HS-27A (cell line): ENCODE measurements around the gene BCAP31.

ENCODE experiments used
- DNase-seq: peaks from one replicate; pipeline ENCODE4 v3.0.0-alpha.2; 2012; ENCODE audit warnings: low read depth, missing footprints

Gene BCAP31

DNA sequence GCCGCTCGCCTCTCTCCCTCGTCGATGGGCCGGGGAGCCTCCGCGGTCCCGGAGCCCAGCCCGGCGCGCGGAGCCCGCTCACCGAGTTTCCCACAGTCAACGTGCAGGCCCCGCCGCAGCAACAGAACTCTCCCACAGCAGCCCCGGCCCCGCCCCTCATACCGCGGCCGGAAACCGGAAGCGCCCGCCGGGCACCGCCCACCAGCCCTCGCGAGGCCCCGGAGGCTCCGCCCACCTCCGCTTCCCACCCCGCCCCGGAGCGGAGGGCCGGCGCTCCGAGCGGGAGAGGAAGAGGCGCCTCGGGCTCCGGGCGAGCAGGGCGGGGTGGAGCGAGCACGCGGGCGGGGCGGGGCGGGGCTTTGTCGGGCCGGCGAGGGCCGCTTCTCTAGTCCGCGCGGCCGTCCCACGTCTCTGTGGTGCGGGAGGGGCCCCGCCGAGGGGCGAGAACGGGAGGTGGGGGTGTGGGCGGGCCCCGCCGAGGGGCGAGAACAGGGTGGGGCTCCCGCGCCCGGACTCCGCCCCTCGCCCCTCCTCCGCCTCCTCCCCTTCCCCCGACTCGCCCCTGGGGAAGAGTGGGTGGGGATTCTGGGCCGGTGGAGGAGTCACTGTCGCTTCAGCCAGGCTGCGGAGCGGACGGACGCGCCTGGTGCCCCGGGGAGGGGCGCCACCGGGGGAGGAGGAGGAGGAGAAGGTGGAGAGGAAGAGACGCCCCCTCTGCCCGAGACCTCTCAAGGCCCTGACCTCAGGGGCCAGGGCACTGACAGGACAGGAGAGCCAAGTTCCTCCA is at the start of gene BCAP31, which contains the start of gene ABCD1:
TSS of gene BCAP31 (minus strand) at position 136 of the 787 bp plus-strand sequence. CDS start 1,143 bp downstream, outside the sequence.
TSS of gene ABCD1 (plus strand) at position 605 of the 787 bp plus-strand sequence. CDS start 411 bp downstream, outside the sequence.
- peak; percentile 55 for DNase-seq

DNA sequence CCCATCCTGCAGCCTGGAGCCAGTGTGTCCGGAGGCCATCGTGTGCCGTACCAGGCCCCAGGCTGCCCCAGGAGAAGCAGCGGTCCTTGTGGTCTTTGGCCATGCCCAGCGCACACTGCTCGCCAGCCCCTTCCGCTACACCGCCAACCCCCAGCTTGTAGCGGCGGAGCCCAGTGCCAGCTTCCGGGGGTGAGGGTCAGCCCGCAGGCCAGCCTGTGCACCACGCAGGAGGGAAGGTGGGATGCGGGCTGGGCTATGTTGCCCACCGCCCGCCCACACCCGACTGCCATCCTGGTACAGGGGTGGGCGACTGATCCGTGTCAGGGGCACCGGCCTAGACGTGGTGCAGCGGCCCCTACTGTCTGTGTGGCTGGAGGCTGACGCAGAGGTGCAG is 49.0 kb upstream of the BCAP31 start:
- DNase-seq: no peak

DNA sequence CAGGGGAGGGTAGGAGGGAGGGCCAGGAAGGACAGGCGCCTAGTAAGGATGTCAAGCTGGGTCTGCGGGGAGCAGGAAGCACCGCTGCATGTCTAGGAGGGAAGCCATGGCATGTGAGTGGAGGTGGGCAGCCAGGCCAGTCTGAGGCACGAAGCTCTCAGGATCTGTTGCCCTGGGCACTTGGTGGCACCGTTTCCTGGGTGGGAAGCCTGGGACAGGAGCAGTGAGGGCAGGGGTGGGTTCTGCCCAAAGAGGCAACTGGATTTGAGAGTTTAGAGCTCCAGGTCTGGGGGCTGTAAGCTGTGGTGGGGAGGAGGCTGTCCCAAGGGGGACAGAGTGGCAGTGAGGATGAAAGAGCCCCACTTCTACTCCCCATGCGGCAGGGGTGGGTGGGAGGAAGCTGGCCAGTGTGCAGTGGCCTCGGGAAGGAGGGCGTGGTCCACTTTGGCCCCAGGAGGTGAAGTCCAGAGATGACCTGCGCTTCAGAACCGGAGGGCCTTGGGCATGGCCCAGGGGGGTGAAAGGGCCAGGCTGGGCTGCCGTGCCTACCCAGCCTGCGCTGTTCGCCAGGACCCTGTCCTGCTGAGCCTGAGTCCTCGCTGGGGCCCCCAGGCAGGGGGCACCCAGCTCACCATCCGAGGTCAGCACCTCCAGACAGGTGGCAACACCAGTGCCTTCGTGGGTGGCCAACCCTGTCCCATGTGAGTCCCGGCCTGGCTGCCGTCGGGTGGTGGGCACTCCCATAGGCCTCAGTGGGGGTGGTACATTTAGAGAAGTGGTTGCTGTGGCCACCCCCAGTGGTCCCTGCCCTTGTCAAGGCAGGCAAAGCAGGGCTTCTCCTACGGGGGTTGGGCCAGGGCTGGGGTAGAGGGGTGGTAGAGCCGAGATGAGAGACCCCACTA is 48.4 kb upstream of the BCAP31 start:
- no peak for DNase-seq

DNA sequence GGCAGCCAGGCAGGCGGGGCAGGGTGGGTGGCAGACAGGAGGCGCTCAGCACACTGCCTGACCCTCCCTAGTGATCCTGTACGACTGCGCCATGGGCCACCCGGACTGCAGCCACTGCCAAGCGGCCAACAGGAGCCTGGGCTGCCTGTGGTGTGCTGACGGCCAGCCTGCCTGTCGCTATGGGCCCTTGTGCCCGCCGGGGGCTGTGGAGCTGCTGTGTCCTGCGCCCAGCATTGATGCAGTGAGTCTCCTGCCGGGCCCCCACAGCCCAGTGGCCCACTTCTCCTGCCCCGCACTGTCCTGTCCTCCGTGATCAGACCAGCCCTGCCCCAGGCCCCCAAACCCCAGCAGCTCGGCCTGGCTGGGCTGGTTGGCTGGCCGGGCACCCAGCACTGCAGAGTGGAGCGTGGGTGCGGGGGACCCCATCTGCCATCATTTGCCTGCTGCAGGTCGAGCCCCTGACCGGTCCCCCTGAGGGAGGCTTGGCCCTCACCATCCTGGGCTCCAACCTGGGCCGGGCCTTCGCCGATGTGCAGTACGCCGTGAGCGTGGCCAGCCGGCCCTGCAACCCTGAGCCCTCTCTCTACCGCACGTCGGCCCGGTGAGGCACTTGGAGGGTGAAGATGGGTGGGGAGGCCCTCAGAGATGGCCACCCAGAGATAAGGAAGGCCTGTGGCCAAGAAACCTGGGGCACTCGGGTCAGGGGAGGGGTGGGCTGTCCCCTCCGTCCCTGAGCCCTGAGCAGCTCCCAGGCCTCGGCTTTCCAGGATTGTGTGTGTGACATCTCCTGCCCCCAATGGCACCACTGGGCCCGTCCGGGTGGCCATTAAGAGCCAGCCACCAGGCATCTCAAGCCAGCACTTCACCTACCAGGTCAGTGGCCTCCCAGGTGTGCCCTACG is 47.5 kb upstream of the BCAP31 start:
- no peak for DNase-seq

DNA sequence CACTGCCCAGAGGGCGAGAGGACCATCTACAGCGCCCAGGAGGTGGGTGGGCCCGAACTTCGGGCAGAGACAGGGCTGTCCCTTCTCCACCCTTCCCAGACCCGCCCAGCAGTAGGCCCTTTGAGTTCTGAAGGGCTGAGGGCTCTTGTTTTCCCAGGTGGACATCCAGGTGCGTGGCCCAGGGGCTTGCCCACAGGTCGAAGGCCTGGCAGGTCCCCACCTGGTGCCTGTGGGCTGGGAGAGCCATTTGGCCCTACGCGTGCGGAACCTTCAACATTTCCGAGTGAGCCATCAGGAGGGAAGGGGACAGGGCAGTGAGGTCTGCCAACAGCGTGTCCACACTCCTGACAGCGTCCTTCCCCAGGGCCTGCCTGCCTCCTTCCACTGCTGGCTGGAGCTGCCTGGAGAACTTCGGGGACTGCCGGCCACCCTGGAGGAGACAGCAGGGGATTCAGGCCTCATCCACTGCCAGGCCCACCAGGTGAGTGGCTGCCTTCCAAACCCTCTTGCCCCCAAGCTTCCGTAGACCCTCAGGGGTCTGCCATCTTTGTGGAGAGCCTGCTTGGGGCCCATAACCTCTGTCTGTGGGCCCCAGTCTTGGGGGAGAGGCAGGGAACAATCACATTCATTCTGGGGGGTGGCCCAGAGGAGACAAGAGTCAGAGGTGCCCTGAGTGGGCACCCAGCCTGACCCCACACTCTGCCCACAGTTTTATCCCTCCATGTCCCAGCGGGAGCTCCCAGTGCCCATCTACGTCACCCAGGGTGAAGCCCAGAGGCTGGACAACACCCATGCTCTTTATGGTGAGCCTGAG is 46.6 kb upstream of the BCAP31 start:
- DNase-seq: no peak

DNA sequence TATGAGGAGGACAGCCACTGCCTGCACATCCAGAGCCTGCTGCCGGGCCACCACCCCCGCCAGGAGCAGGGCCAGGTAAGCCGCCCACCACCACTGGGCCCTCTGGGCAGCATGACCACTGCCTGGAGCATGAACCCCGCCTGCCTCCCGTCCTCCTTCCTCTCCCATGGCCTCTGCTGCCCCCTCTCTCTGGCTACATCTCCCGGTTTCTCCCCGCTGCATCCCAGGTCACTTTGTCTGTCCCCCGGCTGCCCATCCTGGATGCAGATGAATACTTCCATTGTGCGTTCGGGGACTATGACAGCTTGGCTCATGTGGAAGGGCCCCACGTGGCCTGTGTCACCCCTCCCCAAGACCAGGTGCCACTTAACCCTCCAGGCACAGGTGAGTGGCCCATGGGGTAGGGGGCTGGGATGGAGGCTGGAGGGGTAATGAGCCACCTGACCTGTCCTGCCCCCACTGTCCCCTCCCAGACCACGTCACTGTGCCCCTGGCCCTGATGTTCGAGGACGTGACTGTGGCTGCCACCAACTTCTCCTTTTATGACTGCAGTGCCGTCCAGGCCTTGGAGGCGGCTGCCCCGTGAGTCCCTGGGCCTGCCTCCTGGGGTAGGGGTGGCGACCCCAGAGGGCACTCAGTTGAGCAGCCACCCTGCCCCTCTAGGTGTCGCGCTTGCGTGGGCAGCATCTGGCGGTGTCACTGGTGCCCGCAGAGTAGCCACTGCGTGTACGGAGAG is 45.8 kb upstream of the BCAP31 start:
- DNase-seq: no peak

DNA sequence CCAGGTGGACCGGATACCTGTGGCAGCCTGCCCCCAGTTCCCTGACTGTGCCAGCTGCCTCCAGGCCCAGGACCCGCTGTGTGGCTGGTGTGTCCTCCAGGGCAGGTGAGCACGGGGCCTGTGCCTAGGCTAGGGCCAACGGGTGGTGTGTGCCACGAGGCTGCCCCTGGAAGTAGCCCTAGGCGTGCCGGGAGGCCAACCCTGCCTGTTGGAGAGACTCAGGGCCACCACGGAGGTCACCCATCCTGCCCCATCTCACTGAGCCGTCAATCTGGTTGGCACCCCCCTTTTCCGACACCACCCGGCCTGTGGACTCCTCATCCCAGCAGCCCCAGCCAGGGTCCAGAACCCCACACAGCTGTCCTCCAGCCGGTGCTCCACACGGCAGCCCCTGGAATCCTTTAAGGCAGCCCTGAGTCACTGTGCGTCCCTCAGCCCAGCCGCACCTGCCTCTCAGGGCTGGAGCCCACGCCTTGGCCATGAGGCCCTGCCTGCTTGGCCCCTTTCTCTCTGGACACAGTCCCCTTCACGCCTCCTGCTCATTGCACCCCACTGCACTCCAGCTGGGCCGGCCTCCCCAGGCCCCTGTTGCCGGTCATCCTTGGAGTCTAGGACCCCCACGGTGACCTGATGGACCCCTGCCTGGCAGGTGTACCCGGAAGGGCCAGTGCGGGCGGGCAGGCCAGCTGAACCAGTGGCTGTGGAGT is 45.1 kb upstream of the BCAP31 start:
- no peak for DNase-seq

DNA sequence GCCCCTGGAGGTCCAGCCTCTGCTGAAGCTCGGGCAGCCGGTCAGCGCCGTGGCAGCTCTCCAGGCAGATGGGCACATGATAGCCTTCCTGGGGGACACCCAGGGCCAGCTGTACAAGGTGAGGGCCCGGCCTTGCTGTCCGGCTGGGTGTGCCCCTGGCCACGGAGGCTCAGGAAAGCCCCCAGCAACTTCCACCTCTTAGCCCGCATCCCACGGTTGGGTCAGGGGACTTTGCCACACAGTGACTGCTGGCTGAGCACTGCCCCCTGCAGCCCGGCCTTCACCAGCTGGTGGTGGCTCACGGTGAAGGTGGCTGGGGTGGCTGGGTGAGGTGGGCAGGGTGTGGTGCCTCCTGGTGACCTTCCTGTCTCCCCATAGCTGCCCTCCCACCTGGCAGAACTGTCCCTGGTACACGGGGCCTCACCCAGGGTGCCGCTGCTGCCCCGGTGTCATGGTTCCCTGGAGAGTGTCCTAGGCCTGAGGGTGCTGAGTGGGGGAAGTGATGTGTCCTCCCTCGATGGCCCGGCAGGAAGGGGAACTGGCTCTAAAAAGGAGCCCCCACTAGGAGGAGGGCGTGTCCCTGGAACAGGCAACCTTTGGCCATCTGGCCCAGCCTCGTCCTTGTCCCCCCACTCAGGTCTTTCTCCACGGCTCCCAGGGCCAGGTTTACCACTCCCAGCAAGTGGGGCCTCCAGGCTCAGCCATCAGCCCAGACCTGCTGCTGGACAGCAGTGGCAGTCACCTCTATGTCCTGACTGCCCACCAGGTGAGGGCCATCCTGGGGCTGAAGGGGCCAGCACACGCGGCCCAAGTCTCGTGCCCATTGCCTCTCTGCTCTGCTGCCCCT is 44.3 kb upstream of the BCAP31 start:
- DNase-seq: no peak

DNA sequence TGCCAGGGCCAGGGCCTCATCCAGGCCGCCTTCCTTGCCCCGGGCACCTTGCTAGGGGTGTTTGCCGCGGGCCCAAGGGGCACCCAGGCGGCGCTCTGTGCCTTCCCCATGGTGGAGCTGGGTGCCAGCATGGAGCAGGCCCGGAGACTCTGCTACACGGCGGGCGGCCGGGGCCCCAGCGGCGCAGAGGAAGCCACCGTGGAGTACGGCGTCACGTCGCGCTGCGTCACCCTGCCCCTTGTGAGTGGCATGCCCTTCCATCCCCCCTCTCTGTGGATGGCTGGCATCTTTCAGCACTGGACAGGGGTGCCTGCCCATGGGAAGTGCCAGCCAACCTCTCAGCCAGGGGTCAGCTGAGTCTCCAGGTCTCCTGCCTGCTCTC is 43.5 kb upstream of the BCAP31 start:
- no peak for DNase-seq

DNA sequence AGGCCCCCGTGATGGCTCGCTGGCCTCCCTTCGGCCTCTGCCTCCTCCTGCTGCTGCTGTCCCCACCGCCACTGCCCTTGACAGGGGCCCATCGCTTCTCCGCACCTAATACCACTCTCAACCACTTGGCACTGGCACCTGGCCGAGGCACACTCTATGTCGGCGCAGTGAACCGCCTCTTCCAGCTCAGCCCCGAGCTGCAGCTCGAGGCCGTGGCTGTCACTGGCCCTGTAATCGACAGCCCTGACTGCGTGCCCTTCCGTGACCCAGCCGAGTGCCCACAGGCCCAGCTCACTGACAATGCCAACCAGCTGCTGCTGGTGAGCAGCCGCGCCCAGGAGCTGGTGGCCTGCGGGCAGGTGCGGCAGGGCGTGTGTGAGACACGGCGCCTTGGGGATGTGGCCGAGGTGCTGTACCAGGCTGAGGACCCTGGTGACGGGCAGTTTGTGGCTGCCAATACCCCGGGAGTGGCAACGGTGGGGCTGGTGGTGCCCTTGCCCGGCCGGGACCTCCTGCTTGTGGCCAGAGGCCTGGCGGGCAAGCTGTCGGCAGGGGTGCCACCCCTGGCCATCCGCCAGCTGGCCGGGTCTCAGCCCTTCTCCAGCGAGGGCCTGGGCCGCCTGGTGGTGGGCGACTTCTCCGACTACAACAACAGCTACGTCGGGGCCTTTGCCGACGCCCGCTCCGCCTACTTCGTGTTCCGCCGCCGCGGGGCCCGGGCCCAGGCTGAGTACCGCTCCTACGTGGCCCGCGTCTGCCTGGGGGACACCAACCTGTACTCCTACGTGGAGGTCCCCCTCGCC is 42.9 kb upstream of the BCAP31 start:
- DNase-seq: no peak

DNA sequence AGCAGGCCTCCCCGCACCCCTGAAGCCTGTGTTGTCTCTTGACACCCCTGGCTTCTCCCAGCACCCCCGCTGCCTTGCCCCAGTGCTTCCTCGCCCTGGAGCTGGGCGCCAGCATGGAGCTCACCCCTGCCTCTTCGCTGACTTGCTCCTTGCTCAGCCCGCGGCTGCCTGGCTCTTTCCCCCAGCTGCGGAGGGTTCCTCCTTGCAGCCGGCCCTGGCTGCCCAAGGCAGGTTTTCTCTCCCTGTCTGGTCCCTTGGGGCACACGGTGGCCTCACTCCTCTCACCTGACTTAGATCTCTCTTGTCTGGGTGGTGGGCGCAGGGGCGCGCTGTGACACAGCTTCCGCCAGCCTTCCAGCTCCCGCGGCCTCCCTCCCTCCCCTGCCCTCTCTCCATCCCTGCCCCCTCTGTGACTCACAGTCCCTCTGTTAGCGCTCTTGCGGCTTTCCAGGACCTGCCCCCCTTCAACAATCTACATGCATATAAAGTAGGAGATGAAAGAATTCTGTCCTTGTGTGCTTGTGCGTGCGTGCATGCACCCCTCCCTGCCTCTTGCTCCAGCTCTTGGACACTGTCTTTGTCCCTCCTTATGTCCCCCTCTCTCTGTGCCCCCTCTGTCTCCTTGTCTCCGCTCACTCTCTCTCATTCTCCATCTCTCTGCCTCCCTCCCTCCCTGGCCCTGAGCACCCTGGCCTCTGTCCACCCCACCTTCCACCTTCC is 42.1 kb upstream of the BCAP31 start:
- no peak for DNase-seq

DNA sequence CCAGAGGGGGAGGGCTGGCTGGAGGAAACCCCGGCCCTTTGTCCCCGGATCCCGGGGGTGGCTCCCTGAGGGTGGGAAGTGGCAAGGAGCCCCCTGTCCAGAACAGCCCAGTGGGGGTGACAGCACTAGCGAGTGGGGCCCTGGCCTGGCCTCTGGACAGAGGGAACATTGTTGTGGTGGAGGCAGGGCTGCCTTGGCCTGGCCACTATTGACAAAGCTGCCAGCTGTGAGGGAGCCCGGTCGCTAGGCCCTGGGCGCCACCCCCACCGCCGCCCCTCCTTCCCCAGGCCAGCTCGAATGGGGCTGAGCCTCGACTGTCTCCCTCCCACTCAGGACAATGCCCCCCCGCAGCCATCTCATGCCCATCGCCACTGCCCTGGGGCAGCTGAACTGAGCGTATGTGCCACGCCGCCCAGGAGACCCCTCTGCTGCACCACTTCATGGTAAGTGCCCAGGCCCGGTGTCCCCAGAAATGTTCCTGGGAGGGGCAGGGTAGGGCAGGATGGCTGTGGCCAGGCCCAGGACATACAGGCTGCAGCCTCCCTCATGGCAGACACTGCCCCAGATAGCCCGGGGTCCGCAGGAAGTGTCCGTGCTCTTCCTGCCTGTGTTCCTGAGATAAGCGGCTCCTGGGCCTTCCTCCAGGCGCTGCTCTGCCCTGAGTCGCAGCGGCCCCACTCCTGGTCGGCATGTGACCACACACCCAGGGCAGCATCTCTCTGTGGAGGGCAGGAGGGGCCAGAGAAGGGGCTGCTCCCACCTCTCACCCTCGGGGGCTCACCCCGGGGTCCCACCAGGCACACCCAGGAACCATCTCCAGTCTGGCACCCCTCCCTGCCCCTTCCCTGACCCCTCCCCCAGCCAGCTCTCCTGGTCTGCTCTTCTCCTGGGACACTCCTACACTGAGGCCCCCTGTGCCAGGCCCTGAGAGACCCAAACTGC is 41.2 kb upstream of the BCAP31 start:
- DNase-seq: no peak

DNA sequence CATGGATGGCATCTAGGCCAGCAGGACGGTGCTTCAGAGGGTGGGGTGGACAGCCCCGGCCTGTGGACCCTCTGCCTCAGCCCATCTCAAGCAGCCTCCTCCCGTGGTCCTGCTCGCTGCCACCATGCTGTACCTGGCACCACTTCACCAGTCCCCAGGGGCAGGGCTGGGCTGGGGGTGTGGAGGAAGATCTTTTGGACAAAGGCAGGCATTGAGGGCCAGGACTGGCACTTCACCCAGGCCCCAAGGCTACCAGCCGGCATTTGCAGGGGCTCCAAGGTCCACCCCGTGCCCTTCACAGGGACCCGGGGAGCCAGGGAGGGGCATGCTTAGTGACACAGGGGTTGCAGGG is 40.6 kb upstream of the BCAP31 start:
- DNase-seq: no peak

DNA sequence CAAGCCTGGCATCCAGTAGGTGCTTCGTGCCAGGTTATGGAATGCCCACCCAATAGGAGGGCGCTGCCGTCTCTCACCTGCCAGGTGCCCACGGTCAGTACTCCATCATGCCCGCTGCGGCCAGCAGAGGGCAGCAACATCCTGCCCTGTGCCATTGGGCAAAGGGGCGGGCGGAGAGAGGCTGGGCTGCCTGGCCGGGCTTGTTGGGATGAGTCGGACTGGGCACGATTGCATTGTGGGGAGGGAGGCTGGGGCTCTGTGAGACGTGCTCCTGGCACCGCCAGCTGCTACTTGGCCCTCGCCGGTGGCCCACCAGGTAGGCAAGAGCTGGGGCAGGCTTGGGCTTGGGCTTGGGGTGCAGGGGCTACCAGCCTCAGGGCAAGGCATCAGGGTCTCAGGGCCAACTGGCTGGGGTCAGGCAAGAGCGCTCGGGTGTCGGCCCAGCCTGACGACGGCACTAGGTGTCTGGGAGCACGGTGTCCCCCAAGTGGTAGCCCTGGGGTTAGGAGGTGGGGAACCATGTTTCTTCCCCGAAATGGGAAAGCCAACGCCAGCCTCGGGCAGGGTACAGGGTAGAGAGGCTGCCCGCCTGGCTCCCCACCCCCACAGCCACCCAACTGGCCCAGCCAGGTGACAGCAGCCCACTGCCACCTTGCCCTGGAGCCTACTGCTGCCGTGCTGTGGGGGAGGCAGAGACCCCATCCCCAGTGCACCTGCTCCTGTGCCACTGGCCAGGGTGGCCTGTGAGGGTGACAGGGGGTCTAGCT is 40.0 kb upstream of the BCAP31 start, which contains the start of gene PLXNB3:
TSS of gene PLXNB3 (plus strand) at position 261 of the 767 bp plus-strand sequence. CDS start 1,287 bp downstream, outside the sequence.
- no peak for DNase-seq

DNA sequence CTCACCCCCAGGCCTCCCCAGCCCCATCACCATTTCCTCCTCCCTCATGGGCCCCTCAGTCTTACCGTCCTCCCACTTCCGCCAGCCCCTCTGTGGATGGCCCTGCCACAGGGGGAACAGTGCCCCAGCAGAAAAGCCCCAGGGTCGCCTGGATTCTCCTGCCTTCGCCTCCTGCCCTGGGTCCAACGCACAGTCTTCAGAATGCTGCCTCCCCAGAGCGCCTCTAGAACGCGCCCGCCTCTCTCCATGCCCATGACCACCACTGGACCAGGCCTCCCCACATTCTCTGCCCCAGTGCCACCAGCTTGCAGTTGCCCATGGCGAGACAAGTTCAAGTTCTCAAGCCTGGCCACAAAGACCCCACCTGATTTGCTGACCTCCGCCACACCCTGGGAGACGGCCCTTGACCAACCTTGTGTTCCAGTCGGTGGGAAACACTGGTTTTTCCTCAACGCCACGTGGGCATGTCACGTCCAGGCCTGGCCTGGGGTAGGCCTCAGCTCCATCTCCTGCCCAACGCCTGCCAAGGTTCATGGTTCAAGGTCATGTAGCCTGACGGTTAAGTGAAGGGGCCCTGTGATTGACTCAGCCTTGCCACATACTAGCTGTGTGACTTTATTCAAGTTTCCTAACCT is 39.2 kb upstream of the BCAP31 start:
- DNase-seq: no peak
